LoVo (cell line): ENCODE data around the gene THBS4.

Experiments used
- DNase-seq: peaks from one replicate; pipeline ENCODE4 v3.0.0-alpha.2; 2016; ENCODE audit warnings: low spot score

Gene THBS4

DNA sequence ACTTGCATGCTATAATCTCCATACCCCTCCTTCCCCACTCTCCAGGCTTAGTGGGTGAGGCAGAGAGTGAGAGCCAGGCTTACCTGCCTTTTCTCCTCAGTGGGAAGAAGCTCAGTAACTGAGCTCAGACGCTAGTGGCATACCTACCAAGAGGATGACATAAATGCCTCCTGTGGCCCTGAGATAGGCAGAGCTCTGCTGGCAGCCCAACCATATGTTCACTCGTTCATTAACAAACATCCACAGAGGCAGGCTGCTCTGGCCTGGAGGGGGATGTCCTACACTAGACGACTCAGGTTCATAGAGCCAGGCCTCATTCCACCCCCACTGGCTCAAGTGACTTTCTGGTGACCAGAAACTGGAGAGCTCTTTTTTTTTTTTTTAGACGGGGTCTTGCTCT lies 81.3 kb downstream of the THBS4 start:
- no peak for DNase-seq

DNA sequence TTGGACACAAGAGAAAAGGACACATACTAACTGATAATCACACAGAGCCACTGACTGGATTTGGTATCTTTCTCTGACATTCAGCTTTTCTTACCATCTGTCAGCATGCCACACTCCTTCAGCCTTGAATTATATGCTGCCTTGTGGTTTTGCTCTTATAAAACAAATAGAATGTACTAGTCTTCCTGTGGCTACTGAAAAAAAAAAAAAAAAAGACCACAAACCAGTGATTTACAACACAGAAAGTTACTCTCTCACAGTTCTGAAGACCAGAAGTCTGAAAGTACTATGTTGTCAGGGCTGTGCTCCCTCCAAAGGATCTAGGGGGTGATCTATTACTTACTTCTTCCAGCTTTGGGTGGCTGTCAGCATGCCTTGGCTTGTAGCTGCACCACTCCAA lies 82.3 kb downstream of the THBS4 start:
- DNase-seq, result no peak

DNA sequence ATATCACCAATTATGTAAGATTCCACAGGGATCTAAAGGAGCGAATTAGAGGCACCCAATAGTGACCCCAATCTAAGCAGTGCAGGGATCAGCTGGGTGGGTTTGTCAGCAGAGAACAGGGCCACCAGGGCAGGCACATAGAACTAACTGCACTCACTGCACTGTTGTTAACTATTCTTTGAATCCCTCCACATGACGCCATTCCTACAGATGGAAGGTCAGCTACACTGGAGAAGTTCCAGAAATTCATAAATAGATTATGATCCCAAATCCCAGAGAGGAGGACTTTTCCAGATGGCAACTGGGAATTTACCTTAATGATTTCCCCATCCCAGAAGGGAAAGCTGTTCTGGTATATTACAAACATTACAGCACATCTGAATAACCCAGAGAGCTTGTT lies 84.2 kb downstream of the THBS4 start:
- DNase-seq, result no peak

DNA sequence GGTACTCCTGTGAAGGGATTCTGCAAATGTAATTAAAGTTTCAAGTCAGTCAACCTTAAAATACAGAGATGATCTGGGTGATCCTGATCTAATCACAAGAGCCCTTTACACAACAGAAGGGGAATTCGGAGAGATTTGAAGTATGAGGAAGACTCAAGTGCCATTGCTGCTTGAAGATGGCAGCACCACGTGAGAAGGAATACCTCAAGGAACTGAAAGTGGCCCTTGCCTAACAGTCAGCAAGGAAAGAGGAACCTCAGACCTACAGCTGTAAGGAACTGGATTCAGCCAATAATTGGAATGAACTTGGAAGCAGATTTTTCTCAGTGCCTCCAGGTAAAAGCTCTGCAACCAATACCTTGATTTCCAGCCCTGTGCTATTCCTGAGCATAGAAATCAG lies 87.4 kb downstream of the THBS4 start:
- no peak for DNase-seq

DNA sequence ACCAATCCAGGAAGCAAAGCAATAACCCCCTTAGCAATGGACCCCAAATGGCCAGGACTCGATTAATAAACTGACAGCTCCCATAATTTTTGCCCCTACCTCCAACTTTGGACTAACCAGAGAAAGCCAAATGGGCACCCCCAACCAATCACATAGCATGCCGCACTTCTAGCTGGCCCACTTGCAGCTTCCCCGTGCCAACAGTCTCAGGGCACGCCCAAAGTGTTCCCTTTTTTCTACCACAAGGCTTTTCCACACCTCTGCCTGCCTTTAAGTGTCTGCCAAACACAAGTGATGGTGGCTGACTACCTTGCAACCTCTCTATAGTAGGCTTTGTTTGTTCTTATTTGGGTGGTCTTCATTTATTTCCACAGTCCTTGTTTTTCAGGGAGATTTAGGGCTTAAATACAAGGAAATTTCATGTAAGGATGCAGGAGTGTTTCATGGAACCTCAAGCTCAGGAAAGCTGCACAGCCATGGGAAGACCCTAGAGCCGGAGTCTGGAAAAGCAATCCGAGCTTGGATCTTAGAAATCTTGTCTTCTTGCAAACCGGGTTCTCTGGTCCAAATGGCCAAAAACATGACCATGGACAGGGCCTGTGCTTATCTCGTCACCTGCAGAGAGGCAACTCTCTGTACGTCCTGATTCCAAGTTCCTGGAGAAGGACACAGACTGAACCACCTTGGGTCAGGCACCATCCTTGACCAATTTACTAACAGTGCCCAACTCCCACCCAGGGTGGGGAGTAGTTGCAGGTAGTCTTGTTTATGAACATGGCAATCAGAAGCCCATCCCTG lies 89.2 kb downstream of the THBS4 start:
- no peak for DNase-seq

DNA sequence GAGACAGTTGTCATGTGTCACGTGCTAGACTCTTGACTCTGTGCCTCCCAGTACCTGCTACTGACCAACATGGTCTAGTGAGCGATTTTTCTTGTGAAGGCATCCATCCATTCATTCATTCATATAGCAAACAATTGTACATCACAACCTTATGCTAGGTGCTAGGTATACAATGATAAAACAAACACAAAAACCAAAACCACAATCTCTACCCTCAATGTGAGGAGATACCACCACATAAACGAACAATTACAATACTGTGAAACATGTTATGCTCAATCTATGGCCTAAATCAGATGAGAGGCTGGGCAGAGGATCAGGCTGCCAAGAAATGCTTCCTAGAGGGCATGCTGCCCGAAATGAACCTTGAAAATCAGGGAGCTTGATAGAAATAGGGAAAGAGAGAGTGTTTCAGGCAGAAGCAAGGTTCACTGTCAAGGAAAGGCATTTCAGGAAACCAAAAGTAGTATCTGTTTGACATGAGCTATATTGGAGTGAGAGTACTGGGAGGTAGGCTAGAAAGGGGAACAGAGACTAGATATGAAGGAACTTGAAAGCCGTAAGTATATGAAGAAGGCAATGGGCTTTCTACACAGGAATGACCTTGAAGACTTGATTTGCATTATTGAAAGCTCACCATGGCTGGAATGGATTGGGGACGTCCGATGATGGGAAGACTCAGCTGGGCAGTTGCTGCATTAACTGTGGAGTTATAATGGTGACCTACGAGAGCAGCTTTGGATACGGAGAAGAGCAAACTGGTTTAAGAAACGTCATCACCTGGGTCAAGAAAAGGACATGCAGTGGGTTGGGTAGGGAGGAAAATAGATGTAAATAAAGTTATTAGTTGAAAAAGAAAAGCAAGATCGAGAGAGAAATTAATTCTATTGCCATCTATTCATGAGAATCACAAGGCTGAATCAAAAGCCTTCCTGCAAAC lies 90.1 kb downstream of the THBS4 start:
- no peak for DNase-seq

DNA sequence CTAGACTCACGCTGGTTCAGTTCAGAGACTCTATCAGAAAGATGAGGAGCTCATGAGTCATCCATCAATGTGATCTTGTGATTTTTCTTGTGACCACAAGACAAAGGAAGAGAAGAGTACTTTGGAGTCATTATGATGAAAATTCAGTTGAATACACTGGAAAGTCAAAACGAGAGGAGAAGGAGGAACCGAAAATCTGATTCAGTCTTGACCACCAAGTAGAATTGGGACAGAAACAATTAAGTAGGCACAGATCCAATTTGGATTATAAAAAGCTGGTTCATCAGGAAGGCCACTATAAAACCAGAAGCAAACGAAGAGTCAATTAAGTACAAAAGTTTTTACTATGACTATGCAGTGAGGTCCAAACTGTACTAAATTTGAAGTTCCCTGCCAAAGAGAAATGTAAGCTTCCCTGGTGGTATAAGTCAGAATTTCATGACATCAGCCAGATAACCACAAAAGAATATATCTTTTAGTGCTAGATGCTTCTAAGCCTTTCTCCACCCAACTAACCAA lies 90.9 kb downstream of the THBS4 start:
- DNase-seq, result no peak

DNA sequence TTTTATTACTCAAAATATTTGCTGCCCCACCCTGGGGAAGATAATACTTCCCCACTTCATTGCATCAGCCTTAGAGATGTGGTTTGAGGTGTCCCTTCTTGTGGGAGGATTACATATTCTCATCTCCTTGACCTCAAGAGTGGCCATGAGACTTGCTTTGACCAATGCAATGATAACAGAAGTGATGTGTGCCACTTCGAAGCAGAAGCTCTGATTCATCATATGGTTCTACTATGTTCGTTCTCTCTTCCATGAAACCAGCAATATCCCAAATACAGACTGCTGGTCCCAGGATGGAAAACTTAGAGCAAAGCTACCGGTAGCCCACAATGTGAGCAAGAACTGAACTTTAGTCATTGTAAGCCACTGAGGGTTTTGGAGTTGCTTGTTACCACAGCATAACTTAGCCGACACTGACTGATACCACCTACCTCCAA lies 92.0 kb downstream of the THBS4 start:
- DNase-seq, result no peak

DNA sequence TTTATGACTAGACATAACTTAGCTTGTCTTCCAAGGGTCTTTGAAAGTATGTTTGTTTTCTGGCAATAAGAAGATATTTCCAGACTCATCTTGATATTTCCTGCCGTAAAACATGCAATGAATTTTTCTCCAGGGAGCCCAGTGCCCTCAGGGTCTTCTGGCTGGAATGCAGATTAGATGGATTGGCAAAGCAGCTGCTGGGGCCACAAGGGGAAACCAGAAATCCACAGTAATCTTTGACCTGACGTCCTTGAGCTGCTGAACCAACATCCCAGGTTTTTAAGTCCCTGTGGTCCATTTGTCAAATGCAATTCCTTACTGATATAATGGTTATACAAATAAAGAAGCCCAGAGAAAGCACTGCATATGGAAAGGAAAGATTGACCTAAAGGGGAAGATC lies 93.0 kb downstream of the THBS4 start:
- no peak for DNase-seq

DNA sequence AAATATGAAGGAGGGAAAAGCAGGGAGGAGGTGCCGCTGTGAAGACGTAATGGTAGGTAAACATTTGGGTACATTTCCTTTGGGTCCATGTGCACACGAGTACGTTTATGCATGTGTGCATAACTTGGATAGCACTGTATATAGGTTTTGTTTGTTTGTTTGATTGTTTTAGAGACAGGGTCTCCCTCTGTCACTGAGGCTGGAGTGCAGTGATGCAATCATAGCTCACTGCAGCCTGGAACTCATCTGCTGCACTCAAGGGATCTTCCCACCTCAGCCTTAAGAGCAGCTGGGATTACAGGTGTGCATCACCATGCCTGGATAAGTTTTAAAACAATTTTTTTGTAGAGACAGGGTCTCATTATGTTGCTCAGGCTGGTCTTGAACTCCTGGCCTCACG lies 94.0 kb downstream of the THBS4 start:
- no peak for DNase-seq
